SJCRH30 (cell line): Measurements from ENCODE around the gene TPRKB. TPM values are rescaled to one million over a fixed set of nuclear protein-coding genes. Genes with fewer than 3 reads are reported as not detected.
"Not testable (repeated sequence)": the region's sequence is repeated elsewhere in the genome, so short reads cannot be mapped to it uniquely, and the experiment has no call there.

Experiments
- DNase-seq, 2 experiments: peaks; one replicate each; pipeline ENCODE4 v3.0.0-alpha.2; 2015 to 2020
- H3K27ac ChIP-seq: fragments of 250-450 bp; sonication (Bioruptor Pico); 2 replicates; pipeline ENCODE4 v1.5.1; 2020; ENCODE audit warnings: mild to moderate bottlenecking, moderate library complexity
- H3K27me3 ChIP-seq: fragments of 250-450 bp; sonication (Bioruptor Pico); 2 replicates; pipeline ENCODE4 v1.5.1; 2020; ENCODE audit warnings: mild to moderate bottlenecking, moderate library complexity
- H3K36me3 ChIP-seq: fragments of 250-450 bp; sonication (Bioruptor Pico); 2 replicates; pipeline ENCODE4 v1.5.1; 2020; ENCODE audit warnings: mild to moderate bottlenecking, moderate library complexity
- H3K4me1 ChIP-seq: fragments of 250-450 bp; sonication (Bioruptor Pico); 2 replicates; pipeline ENCODE4 v1.5.1; 2020; ENCODE audit warnings: mild to moderate bottlenecking, moderate library complexity
- H3K4me3 ChIP-seq: fragments of 250-450 bp; sonication (Bioruptor Pico); 2 replicates; pipeline ENCODE4 v1.5.1; 2020; ENCODE audit warnings: mild to moderate bottlenecking, moderate library complexity
- H3K9me3 ChIP-seq: fragments of 250-450 bp; sonication (Bioruptor Pico); replicated peaks from 2 replicates; pipeline ENCODE4 v1.5.1; 2020; ENCODE audit warnings: mild to moderate bottlenecking, moderate library complexity
- total RNA-seq: library from RNA; depleted of rRNA; stranded (reverse); fragments of >200 nt; shearing (Covaris generic); gene quantifications from 2 replicates; pipeline ENCODE4 v1.2.3, GENCODE V29; 2014

The TPRKB gene
- total RNA-seq, 1 experiment from 2014 or later = 161 TPM

DNA sequence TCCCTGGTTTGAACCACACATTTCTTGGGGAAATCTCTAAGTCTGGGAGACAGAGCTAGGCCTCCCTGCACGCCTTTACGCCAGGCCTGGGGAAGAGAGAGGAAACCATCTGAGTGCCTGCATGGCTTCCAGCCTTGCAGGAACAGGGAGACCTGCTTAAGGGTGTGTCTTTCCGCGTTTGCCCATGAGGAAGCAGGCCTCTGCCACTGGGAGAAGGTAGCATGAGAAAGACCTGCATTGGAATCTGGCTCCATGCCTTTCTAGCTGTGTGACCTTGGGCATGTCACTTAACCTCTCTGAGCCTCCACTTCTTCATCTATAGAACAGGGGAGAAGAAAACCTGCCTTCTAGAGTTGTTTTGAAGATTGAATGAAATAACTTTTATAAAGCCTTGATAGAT, 19.4 kb downstream of the TPRKB start:
- not testable (repeated sequence) for H3K36me3 ChIP-seq, H3K27me3 ChIP-seq, H3K27ac ChIP-seq, H3K4me3 ChIP-seq, H3K4me1 ChIP-seq, H3K9me3 ChIP-seq, DNase-seq

DNA sequence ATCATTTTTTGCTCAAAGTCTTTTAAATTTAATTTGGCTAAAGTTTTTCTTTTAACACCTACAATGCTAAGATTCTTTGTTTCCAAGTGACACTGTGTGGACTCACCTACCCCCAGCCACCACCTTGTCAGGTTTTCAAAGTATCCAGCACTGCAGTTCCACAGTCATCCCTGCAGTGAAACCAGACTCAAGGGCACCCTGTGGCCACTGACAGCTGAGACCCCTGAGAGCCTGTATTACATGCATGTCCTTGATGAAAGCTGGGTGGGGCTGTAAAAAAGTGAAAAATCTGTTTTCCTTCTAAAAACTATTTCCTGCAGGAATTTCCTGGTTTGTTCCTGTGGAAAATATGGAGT, 19.9 kb downstream of the TPRKB start:
- H3K9me3 ChIP-seq = no peaks in the 10 kb centered on the region; the same call in 1 of the 2 replicates
- H3K27ac ChIP-seq = no peak overlapping the region
- no peaks in the 10 kb centered on the region for H3K27me3 ChIP-seq
- no peaks in the 10 kb centered on the region for H3K36me3 ChIP-seq
- no peaks in the 10 kb centered on the region for H3K4me1 ChIP-seq
- DNase-seq = no peak
- H3K4me3 ChIP-seq = no peak overlapping the region

DNA sequence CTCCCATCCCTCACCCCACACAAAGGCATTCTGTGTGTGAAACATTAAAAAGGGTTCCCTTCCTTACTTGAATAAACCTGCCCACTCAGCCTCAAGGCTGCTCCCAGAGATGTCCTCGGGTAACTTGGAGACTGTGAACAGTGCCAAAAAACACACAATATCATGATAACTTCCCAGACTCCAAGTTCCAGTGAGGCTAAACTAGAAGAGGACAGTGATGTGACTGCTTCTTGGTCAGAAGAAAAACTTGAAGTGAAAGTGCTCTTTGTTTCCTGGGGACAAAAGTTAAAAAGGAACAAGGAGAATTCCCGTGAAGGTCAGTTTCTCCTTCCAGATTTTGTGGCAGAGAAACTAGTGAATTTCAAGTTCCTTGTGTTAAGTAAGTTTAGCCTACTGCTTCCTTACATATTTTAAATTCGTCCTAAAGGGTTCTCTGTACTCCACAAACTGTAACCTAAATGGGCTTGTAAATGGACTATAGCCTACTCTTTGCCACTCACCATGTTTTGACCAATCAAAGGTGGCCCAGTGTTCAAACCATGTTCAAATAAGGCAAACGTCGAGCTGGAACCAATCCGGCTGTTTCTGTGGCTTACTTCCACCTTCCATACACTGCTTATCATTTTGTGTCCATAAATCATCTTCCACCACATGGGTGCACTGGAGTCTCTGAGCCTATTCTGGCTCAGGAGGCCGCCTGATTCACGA, 20.4 kb downstream of the TPRKB start:
- Histone ChIP-seq H3K9me3 (no peaks in the 10 kb centered on the region; the same call in 1 of the 2 replicates), H3K4me3 (peak overlapping the region; percentile 26), H3K27me3 (no peaks in the 10 kb centered on the region), H3K36me3 (no peaks in the 10 kb centered on the region), H3K4me1 (no peaks in the 10 kb centered on the region), H3K27ac (no peak overlapping the region)
- DNase-seq = peak; percentile 20 to 47

DNA sequence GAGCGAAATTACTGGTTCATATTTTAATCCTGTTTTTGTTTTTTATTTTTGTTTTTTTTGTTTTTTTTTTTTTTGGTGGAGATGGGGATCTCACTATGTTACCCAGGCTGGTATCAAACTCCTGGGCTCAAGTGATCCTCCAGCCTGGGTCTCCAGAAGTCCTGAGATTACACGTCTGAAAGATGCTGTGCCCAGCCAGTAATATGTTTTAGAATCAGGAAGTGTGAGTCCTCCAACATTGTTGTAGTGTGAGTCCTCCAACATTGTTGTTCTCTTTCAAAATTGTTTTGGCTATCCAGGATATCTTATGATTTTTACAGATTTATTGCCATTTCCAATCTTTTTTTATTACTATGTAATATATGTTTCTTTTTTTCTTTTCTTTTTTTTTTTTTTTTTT, 23.1 kb downstream of the TPRKB start:
- no peak overlapping the region for H3K4me3 ChIP-seq
- no peaks in the 10 kb centered on the region for H3K4me1 ChIP-seq
- no peaks in the 10 kb centered on the region for H3K36me3 ChIP-seq
- DNase-seq = no peak
- no peak overlapping the region for H3K27ac ChIP-seq
- H3K27me3 ChIP-seq = 0 out of 2 replicates have a peak, but pooled peaks cover 6% of the 10 kb centered on the region
- no peaks in the 10 kb centered on the region; the same call in 1 of the 2 replicates for H3K9me3 ChIP-seq

DNA sequence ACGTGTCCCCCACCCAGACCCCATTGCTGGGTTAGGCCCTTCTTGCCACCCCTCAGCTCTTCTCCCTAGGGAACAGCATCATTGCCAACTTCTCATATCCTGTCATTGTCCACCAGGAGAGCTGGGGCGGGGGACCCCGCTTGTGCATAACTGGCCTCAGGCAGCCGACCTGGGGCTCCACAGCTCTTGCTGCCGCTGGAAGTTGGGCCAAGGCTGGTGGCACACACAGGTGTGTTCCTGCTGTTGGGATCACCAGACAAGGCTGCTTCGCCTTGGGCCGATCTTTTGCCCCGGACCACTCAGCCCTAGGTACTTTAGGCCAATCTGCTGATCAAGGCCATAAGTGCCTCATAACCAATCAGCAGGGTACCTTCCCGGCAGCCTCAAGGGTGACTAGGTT, 28.6 kb downstream of the TPRKB start:
- no peaks in the 10 kb centered on the region; the same call in 1 of the 2 replicates for H3K9me3 ChIP-seq
- H3K36me3 ChIP-seq = no peaks in the 10 kb centered on the region
- no peak for DNase-seq
- H3K27me3 ChIP-seq = peaks cover 15% of the 10 kb centered on the region
- H3K4me1 ChIP-seq = no peaks in the 10 kb centered on the region
- H3K4me3 ChIP-seq = no peak overlapping the region
- H3K27ac ChIP-seq = no peak overlapping the region

DNA sequence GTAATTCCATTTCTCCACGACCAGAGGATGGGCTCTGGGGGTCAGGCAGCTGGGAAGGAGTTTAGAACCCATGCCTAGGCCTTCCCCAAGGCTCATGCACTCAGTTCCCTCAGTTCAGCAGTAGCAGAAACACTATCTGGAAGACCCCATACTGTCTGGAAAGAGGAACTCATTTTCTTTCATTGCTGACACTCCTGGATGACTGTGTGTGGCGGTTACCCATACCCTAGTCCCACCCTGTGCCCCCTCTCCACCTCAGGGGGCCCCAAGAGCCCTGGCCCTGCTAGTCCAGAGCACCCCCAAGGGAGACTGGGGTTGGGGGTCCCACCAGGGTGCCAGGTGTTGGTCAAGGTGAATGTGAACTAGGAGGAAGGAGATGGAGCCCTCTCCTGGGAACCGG, 29.5 kb downstream of the TPRKB start:
- H3K4me3 ChIP-seq = no peak overlapping the region
- H3K27me3 ChIP-seq = peaks cover 15% of the 10 kb centered on the region
- no peak overlapping the region for H3K27ac ChIP-seq
- no peaks in the 10 kb centered on the region for H3K9me3 ChIP-seq
- no peaks in the 10 kb centered on the region for H3K36me3 ChIP-seq
- no peak for DNase-seq
- no peaks in the 10 kb centered on the region for H3K4me1 ChIP-seq

DNA sequence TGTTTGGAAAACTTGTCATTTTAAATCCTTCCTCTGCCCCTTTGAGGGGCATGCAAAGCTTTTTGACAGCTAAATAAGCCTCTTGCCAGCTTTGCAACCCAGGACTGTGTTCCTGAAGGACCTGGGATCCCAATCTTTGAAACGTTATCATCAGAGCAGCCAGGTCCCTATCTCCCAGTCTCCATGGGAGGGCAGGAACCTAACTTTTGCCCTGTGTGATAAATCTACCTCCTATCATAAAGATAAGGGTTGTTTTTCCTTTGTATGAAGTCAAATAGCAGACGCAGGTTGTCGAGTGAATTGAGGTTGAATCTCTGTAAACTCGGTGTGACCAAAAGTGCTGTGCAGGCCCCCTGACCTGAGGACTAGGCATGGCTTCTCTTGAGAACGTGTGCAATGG, 30.1 kb downstream of the TPRKB start:
- H3K36me3 ChIP-seq = no peaks in the 10 kb centered on the region
- H3K9me3 ChIP-seq = no peaks in the 10 kb centered on the region
- H3K4me1 ChIP-seq = no peaks in the 10 kb centered on the region
- no peak overlapping the region for H3K27ac ChIP-seq
- no peak for DNase-seq
- peaks cover 15% of the 10 kb centered on the region for H3K27me3 ChIP-seq
- no peak overlapping the region for H3K4me3 ChIP-seq

DNA sequence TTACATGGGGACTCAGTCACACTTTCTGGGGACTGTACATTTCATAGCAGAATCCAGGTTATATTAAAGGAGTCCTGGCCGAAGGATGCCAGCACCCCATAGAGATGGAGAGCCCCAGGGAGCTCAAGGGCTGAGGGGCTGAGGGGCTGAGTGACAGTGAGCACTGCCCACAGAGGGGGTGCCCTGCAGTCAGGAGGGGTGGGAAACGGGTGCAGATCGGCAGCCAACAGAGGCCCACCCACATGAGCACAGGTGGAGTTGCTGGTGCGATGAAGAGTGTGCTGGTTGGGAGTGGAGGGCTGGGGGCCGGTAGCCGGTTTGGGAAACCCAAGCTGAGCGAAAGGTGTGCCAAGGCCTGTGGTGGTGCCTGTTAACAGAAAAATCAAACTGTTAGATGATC, 32.1 kb downstream of the TPRKB start:
- no peak for DNase-seq
- Histone ChIP-seq H3K9me3 (no peaks in the 10 kb centered on the region), H3K4me1 (no peaks in the 10 kb centered on the region), H3K36me3 (no peaks in the 10 kb centered on the region), H3K27ac (no peak overlapping the region), H3K4me3 (no peak overlapping the region), H3K27me3 (peaks cover 14% of the 10 kb centered on the region)

DNA sequence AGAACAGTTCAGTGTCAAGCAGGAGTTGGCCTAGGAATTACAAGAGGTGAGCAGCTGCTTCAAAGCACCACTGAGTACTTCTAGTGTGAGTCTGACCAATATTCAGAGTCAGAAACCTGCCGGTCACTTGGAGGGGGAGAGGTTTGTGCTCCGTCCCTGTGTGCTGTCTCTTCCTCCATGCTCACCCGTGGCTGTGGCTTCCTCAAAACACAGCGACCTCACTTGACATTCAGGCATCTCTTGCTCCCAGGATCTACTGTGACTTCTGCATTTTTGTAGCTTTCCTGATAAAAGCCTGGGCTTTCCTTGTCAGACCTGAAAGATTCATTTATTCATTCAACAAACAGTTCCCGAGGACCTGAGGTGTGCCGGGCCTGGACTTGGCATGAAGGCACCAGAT, 32.9 kb downstream of the TPRKB start:
- no peaks in the 10 kb centered on the region for H3K9me3 ChIP-seq
- no peak overlapping the region for H3K27ac ChIP-seq
- H3K4me1 ChIP-seq = no peaks in the 10 kb centered on the region
- no peak overlapping the region for H3K4me3 ChIP-seq
- DNase-seq = no peak
- no peaks in the 10 kb centered on the region for H3K36me3 ChIP-seq
- peaks cover 10% of the 10 kb centered on the region for H3K27me3 ChIP-seq

DNA sequence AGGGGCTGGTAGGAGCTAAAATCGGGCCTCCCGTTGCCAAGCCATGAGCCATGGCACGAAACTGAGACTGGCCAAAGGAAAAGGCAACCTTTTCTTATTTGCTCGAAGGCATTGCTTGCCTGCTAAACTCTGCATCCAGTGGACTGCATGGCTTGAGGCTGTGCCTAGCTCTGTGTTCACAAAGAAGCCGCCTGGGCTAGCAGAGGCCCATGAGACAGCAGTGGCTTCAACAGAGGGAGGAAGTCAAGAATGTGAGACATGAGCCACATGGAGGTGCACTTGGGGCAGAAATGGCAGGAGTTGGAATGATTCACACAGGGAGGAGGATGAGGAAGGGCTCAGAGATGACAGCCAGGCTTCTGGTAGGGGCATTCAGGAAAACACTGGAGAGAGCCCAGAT, 33.5 kb downstream of the TPRKB start:
- Histone ChIP-seq H3K4me1 (no peaks in the 10 kb centered on the region), H3K27ac (no peak overlapping the region), H3K27me3 (peaks cover 10% of the 10 kb centered on the region), H3K36me3 (no peaks in the 10 kb centered on the region), H3K4me3 (no peak overlapping the region), H3K9me3 (no peaks in the 10 kb centered on the region)
- no peak for DNase-seq

DNA sequence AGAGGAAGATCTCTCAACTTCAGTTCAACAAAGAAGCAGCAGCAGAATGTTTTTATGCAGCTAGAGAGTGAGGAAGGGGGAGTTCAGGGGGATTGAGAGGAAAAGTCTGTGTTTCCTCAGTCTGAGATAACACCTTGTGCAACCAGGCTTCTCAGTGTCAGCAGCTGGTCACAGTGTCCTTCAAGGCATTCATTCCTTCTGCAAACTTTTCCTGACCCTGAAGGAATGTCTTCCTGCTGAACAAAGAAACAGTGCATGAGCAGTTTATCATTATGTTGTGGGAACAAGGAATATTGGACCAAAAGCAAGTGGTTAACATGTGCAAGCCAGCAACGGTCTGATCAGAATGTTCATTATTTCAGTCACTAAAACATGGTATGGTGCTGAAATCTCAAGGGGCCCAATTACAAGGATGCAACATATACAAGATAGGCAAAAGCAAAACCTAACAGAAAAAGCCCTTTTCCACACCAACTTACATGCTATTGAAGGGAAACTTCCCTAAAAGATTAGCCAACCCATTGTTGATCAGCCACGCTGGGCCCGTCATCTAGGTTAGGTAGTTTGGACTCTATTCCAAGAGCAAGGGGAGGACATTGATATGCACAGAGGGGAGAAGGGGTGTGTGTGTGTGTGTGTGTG, 34.2 kb downstream of the TPRKB start:
- not testable (repeated sequence) for H3K27ac ChIP-seq, H3K27me3 ChIP-seq, H3K4me1 ChIP-seq, H3K4me3 ChIP-seq, H3K9me3 ChIP-seq, H3K36me3 ChIP-seq, DNase-seq

DNA sequence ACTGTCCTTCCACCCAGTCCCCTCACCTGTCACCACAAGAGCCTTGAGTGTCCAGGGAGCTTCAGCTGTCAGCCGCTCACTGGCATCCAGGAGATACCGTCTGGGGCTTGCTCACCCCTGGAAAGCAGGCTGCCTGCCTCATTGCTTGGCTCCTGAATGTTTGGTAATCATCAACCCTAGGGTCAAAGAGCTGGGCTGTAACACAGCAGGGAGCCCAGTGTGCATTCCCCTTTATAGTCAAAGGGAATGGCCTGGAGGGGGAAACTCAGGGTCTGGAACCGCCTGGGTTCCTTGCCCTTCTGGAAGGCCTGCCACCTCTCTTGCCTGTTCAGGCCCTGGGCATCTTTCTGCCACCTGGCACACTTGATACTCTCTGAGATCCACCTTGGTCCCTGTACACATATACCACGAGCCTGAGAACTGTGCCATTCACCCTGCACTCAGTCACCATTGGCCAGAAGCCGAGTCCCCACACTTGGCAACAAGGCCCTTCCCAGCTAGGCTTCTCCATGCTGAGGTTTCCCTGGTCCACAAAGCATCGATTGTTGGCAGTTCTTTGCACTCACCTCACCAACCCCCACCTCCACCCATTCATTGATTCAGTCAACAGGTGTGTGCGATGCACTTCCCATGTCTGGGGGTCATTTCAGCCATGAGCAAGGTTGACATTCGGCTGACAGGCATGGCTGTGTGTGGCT, 35.0 kb downstream of the TPRKB start:
- DNase-seq = no peak
- H3K4me1 ChIP-seq = no peaks in the 10 kb centered on the region
- no peak overlapping the region for H3K27ac ChIP-seq
- no peaks in the 10 kb centered on the region; the same call in 1 of the 2 replicates for H3K9me3 ChIP-seq
- no peak overlapping the region for H3K4me3 ChIP-seq
- peaks cover 8% of the 10 kb centered on the region for H3K27me3 ChIP-seq
- no peaks in the 10 kb centered on the region for H3K36me3 ChIP-seq

DNA sequence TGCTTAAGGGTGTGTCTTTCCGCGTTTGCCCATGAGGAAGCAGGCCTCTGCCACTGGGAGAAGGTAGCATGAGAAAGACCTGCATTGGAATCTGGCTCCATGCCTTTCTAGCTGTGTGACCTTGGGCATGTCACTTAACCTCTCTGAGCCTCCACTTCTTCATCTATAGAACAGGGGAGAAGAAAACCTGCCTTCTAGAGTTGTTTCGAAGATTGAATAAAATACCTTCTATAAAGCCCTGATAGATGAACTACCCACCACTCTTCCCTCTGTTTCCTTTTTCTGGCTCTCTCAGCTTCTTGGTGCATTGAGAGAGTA, 35.7 kb downstream of the TPRKB start:
- H3K4me3 ChIP-seq, DNase-seq, H3K9me3 ChIP-seq, H3K4me1 ChIP-seq, H3K36me3 ChIP-seq, H3K27me3 ChIP-seq, H3K27ac ChIP-seq: not testable (repeated sequence)

DNA sequence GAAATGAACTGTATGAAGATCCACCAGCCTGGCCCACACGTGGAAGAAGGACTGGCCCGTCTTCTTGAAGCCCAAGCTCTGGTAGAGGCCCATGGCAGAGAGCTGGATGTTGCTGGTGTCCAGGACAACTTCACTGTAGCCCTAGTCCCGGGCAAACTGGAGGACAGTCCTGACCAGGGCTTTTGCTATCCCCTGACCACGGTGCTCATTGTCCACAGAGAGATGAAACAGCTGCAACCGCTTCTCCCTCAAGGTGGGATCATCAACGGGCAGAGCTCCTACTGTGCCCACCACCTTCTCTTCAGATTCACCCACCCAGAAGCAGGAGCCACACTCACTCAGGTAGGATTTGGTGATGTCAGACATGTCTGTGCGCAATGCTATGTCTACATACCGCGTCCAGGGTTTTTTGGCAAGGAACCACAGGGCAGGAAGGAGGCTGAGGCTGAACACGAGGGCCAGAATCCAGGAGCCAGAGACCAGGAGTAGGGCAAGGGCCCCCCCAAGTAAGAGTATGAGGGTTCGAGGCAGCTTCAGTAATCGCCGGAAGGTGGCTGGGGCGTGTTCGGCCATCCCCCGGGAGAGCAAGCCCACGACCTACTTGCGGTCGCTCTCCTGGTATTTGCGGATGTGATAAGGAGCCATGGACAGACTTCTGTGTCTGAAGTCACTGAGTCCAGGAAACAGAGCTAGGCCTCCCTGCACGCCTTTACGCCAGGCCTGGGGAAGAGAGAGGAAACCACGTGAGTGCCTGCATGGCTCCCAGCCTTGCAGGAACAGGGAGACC, 36.3 kb downstream of the TPRKB start:
- peaks cover 6% of the 10 kb centered on the region for H3K27me3 ChIP-seq
- no peaks in the 10 kb centered on the region; the same call in 1 of the 2 replicates for H3K9me3 ChIP-seq
- H3K4me1 ChIP-seq = no peaks in the 10 kb centered on the region
- H3K27ac ChIP-seq = no peak overlapping the region
- no peak for DNase-seq
- H3K36me3 ChIP-seq = no peaks in the 10 kb centered on the region
- no peak overlapping the region for H3K4me3 ChIP-seq

DNA sequence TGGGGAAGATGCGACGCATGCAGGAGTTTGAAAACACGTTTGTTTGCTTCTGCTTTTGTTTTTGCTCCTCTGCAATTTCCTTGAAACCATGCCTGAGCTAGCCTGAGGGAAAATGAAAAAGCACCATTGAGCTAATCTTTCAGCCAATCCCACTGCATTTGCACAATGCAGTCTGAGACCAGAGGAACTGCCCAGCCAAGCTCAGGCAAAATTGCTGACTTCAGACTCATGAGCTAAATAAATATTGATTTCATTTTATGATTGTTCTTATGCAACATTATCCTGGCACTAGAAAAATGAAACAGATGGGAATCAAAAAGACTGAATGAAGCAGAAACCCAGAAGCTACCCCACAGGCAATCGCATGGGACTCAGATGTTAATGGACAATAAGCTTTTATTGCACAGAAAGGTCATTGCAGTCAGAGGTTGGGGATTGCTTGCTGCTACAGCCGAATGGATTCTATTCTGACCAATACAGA, 37.0 kb downstream of the TPRKB start:
- Histone ChIP-seq H3K4me3 (no peak overlapping the region), H3K4me1 (no peaks in the 10 kb centered on the region), H3K27me3 (peaks cover 6% of the 10 kb centered on the region; the same call in 1 of the 2 replicates), H3K36me3 (no peaks in the 10 kb centered on the region), H3K9me3 (no peaks in the 10 kb centered on the region; the same call in 1 of the 2 replicates), H3K27ac (no peak overlapping the region)
- no peak for DNase-seq
